Measurements from ENCODE around the gene RBP5.

RBP5 gene

DNA sequence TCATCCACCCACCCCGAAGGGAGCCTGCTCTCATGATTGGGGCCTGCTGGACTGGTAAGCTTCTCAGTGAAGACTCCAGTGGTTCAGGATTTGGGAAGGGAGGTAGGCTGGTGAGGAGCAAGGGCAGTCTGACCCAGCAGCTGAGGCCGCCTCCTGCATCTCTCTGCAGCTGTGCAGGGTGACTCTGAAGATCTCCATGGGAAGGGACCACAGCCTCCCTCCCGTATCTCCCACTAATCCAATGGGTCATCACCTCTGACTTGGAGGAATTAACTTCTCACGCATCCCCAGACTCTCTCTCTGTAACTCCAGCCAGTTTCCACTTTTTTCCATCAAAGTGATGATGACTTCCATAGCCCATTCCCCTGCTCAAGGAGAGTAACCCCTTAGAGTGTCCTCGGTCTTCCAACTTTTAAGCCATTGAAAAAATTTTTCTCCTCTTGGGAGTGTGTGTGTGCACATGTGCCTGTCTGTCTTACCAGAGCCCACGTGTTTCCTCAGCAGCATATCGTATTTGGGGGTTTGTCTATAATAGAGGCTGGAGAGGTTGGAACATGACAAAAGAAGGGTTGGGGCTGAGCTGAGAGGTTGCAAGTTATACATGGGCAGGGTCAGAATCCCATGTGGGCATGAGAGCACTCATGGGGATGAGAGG is 12.8 kb upstream of the RBP5 start:
- TF ChIP-seq GATA1 (IDR thresholded peaks at IDR 0.05; ENCODE audit: low read depth, low read length): no peak
- no peak for TF ChIP-seq POLR2A (IDR thresholded peaks at IDR 0.05; ENCODE audit: low read length)

DNA sequence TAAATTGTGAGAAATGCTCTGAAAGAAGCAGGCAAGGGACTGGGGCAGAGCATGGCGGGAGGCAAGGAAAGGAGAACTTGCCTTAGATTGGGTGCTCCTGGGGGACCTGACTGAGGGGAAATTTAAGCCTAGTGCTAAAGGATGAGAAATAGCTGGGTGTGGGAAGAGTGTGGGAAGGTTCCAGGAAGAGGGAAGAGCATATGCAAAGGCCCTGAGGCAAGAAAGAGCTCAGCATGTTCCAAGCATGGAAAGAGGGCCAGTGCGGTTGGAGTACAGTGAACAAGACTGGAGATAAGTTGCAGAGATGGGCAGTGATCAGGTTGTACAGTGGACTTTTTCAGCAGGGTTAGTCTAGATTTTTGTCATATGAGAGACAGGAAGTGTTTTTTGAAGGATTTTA is 10.5 kb upstream of the RBP5 start:
- no peak for DNase-seq
- TF ChIP-seq GATA1 (IDR thresholded peaks at IDR 0.05; ENCODE audit: low read depth, low read length) (no peak), POLR2A (IDR thresholded peaks at IDR 0.05; ENCODE audit: low read length) (no peak)

More for the DNA sequence above, 12.8 kb upstream of the RBP5 start:
- DNase-seq: no peak

DNA sequence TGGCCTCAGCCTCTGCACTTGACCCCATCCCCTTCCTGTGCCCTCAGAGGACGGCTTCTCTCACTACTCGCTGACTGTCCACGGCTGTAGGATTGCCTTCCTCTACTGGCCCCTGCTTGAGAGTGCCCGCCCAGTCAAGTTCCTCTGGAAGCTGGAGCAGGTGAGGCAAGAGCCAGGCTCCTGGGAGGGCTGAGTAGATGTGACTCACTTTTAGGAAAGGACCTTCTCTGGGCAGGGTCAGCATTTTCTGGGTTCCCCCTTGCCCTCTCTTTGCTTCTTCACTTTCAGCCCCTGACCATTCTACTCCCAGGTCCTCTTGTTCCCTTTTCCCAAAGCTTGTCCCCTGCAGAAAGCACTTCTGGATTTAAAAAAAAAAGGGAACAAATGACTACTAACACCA is 9.2 kb upstream of the RBP5 start:
- DNase-seq: no peak
- no peak for TF ChIP-seq POLR2A (IDR thresholded peaks at IDR 0.05; ENCODE audit: low read length)
- no peak for TF ChIP-seq GATA1 (IDR thresholded peaks at IDR 0.05; ENCODE audit: low read depth, low read length)

DNA sequence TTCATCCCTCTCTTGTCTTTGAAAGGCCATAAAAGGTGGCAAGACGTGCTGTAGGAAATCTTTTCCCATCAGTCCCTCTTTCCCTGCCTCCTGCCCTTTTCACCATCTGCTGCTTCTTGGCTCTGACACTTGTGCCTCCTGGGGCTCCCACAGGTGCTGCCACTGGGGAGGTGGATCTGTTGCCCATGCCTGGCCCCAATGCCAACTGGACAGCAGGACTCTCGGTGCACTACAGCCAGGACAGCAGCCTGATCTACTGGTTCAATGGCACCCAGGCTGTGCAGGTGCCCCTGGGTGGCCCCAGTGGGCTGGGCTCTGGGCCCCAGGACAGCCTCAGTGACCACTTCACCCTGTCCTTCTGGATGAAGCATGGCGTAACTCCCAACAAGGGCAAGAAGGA is 8.0 kb upstream of the RBP5 start:
- TF ChIP-seq POLR2A (IDR thresholded peaks at IDR 0.05; ENCODE audit: low read length) (no peak), GATA1 (IDR thresholded peaks at IDR 0.05; ENCODE audit: low read depth, low read length) (no peak)
- no peak for DNase-seq

GRCh38 chr12:7136071-7136470 is 7.4 kb upstream of the RBP5 start:
- TF ChIP-seq GATA1 (IDR thresholded peaks at IDR 0.05; ENCODE audit: low read depth, low read length): no peak
- TF ChIP-seq POLR2A (IDR thresholded peaks at IDR 0.05; ENCODE audit: low read length): no peak
- no peak for DNase-seq

- no peak for TF ChIP-seq GATA1 (IDR thresholded peaks at IDR 0.05; ENCODE audit: low read depth, low read length)
- no peak for TF ChIP-seq POLR2A (IDR thresholded peaks at IDR 0.05; ENCODE audit: low read length)
Measured at GRCh38 chr12:7134396-7135166, 5.9 kb upstream of the RBP5 start.

GRCh38 chr12:7131502-7131866 is 2.8 kb upstream of the RBP5 start:
- DNase-seq: peak in 1 of 2 experiments; percentile 11
- TF ChIP-seq POLR2A (IDR thresholded peaks at IDR 0.05; ENCODE audit: low read length) (no peak), GATA1 (IDR thresholded peaks at IDR 0.05; ENCODE audit: low read depth, low read length) (no peak)

More at GRCh38 chr12:7134396-7135166, 5.9 kb upstream of the RBP5 start:
- DNase-seq: no peak

DNA sequence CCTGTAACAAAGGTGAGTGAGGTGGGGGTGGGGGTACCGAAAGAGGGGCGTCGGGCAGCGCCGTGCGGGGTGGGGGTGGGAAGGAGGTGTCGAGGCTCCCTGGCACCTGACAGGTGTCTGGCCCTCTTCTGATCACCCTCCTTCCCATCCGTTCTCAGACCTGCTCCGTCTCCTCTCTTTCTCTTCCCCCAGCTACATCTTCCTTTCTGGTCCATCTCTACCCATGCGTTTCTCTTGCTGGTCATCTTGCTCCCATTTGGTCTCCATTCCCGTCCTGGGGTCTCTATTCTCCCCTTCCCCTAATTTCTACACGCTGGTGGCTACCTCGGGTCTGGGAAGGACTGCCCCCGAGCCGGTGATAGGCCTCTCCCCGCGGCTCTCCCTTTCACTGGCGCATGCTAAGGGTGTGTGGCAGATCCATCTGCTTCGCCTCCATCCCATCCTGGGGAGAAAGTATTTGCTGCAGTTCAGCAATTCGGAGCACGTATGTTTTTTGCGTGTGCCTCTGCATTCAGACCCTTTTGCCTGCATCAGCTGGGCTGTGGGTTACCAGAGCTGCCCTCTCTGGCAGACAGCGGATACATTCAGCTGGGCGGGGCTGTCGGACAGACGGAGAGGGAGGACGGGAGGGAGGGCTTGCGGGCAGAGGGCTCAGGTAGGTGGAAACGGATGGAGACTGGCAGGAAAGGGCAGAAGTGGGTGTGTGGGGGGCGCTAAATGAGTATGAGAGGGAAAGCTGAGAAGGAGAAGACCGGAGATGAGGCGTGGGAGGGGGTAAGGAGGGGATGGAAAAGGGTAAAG is 2.2 kb upstream of the RBP5 start:
- peak; percentile 38 to 42 for DNase-seq
- TF ChIP-seq POLR2A (IDR thresholded peaks at IDR 0.05; ENCODE audit: low read length) (no peak), GATA1 (IDR thresholded peaks at IDR 0.05; ENCODE audit: low read depth, low read length) (no peak)

DNA sequence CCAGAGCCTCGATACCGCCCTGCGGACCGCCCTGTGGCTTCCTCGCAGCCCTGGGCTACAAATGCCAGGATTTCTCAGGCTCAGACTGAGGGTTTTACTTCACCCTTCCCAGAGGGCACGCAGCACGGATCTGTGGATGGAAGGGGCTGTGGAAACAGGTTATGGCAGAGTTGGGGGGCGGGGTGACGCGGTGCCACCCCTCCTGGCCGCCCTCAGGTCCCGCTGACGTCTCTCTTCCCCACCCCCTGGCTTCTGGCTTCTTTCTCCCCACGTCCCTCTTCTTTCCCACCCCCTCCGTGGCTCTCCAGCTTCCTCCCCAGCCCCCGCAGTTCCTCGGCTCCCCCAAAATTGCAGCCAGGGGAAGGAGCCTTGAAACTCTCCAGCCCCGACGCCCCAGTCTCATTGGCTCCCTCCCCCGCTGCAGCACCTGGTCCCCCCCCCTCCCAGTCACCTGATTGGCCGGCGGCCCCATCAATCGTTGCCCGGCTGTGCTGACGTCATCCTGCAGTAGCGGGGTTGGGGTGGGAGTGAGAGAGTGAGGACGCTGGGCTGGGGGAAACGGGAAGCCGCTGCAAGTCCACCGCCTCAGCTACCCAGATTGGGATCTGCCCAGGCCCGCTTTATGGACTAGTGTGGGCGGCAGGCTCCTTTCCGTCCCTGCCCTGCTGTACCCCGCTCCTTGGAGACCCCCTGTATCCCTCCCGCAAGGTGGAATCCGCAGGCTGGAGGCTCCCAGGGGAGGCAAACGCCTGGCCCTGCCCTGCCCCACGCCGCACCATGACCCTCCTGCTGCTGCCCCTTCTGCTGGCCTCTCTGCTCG is 1.4 kb upstream of the RBP5 start, which contains the start of gene CLSTN3:
Gene CLSTN3 (plus strand): TSS at position 500 of the 820 bp plus-strand sequence. CDS start 278 bp downstream, at position 778.
- TF ChIP-seq GATA1 (IDR thresholded peaks at IDR 0.05; ENCODE audit: low read depth, low read length) (no peak), POLR2A (IDR thresholded peaks at IDR 0.05; ENCODE audit: low read length) (no peak)

GRCh38 chr12:7129287-7129871 is 690 bp upstream of the RBP5 start:
- DNase-seq: no peak
- TF ChIP-seq GATA1 (IDR thresholded peaks at IDR 0.05; ENCODE audit: low read depth, low read length): no peak
- TF ChIP-seq POLR2A (IDR thresholded peaks at IDR 0.05; ENCODE audit: low read length): no peak

More for the DNA sequence above, 1.4 kb upstream of the RBP5 start, which contains the start of gene CLSTN3:
- DNase-seq: peak; percentile 80 to 85

- no peak for DNase-seq
- TF ChIP-seq GATA1 (IDR thresholded peaks at IDR 0.05; ENCODE audit: low read depth, low read length): no peak
Measured at GRCh38 chr12:7127916-7128626, 618 bp downstream of the RBP5 start.

GRCh38 chr12:7125632-7126227 is 3.0 kb downstream of the RBP5 start:
- peak; percentile 18 to 47 for DNase-seq
- no peak for TF ChIP-seq GATA1 (IDR thresholded peaks at IDR 0.05; ENCODE audit: low read depth, low read length)
- TF ChIP-seq POLR2A (IDR thresholded peaks at IDR 0.05; ENCODE audit: low read length): no peak

All from erythroblast (primary cell).